NCI-H187 treated with DMSO at 0.1 percent for 48 hours (cell line): ENCODE data around the gene NSUN5.
"Not testable (repeated sequence)": the region's sequence is repeated elsewhere in the genome, so short reads cannot be mapped to it uniquely, and the experiment has no call there.

ENCODE experiments used
- DNase-seq: peaks from one replicate; lab custom pipeline; 2025; lab: John Stamatoyannopoulos, UW

The NSUN5 gene

GRCh38 chr7:73267813-73268212 lies 40.8 kb downstream of the NSUN5 start:
- DNase-seq, result not testable (repeated sequence)

DNA sequence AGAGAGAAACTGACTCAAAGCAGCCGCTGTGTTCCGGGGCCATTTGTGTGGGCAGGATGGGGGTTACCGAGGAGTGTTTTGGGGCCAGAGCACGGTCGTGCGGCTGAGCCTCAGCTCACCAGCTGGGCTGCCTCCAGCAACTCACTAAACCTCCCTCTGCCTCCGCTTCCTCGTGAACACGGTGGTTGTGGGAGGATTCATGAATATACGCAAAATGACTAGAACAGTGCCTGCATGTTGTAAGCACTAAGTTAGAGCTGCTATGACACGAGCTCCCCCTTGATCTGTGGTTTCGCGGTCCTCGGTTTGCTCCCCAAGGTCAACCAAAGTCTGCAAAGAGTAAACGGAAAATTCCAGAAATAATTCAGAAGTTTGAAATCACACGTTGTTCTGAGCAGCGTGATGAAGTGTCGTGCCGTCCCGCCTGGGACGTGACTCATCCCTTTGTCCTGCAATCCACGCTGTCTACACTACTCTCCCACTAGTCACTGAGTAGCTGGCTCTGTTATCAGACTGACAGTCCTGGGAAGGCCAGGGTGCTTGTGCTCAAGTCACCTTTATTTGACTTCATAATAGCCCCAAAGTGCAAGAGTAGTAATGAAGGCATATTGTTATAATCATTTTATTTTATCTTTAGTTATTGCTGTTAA lies 41.8 kb downstream of the NSUN5 start:
- DNase-seq, result not testable (repeated sequence)

GRCh38 chr7:73262416-73262815 lies 46.2 kb downstream of the NSUN5 start:
- not testable (repeated sequence) for DNase-seq
